Stimulated activated CD4-positive, alpha-beta T cell treated with anti-CD3 and anti-CD28 coated beads, TNF-alpha, amount 100 ng/mL, for 48 hours (primary cell): Measurements from ENCODE around the gene MUCL3.
"Not testable (repeated sequence)": the region's sequence is repeated elsewhere in the genome, so short reads cannot be mapped to it uniquely, and the experiment has no call there.

Source experiments
- DNase-seq, 3 donors: peaks; one replicate each; pipeline ENCODE4 v3.0.0-alpha.2; 2020; ENCODE audit warnings: low read depth in 3 of 3

The MUCL3 gene

DNA sequence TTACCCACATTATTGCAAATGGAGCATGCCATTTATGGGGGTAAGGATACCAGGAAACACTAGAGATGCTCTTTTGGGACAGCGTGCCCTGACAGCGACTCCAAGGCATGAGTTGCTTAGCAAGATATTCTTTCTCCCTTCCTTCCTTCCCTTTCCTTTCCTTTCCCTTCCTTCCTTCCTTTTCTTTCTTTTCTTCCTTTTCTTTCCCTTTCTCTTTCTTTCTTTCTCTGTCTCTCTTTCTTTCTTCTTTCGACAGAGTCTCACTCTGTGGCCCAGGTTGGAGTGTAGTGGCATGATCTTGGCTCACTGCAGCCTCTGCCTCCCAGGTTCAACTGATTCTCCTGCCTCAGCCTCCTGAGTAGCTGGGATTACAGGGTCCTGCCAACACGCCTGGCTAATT lies 3.3 kb downstream of the MUCL3 start:
- no peak for DNase-seq

DNA sequence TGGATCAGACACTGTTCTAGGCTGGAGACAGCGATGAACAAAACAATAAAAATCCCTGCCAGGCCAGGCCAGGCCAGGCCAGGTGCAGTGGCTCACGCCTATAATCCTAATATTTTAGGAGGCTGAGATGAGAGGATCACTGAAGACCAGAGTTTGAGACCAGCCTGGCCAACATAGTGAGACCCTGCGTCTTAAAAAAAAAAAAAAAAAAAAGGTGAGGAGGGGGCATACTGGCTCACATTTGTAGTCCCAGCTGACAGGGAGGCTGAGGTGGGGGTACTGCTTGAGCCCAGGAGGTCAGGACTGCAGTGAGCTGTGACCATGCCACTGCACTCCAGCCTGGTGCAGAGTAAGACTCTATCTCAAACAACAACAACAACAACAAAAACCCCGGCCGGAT lies 4.5 kb downstream of the MUCL3 start:
- DNase-seq = no peak

DNA sequence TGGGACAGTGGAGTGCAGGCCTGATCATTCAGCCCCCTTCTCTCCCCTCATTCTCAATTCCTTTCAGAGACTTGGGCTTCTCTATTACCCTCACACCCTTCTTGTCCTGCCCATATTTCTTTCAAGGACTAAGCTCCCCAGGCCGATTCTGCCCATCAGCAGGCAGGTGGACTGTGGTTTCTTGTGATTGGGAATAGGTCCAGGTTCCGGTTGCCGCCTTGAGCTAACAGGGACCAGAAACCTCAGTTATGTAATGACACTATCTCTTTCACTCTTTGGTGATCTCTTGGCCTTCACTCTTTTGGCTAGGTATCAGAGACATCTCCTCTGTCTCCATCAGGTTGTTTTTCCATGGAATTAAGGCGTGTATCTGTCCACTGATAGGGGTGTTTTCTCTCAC lies 6.5 kb downstream of the MUCL3 start:
- no peak for DNase-seq

DNA sequence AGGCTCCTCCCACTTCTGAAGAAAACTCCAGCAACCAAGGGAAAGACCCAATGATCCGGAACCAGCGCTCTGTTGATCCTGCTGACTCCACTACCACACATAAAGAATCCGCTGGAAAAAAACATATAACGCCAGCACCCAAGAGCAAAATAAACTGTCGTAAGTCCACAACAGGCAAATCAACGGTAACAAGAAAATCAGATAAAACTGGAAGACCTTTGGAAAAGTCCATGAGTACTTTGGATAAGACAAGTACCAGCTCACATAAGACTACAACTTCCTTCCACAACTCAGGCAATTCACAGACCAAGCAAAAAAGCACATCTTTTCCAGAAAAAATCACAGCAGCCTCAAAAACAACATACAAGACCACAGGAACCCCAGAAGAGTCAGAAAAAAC lies 8.0 kb downstream of the MUCL3 start:
- no peak for DNase-seq

DNA sequence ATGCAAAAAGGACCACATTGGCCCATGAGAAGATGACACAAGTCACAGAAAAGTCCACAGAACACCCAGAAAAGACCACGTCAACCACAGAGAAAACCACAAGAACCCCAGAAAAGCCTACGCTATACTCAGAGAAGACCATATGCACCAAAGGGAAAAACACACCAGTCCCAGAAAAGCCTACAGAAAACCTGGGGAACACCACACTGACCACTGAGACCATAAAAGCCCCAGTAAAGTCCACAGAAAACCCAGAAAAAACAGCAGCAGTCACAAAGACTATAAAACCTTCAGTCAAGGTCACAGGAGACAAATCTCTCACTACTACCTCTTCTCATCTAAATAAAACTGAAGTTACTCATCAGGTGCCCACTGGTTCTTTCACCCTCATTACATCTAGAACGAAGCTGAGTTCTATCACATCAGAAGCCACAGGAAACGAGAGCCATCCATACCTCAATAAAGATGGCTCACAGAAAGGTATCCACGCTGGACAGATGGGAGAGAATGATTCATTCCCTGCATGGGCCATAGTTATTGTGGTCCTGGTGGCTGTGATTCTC lies 11.2 kb downstream of the MUCL3 start:
- no peak for DNase-seq

DNA sequence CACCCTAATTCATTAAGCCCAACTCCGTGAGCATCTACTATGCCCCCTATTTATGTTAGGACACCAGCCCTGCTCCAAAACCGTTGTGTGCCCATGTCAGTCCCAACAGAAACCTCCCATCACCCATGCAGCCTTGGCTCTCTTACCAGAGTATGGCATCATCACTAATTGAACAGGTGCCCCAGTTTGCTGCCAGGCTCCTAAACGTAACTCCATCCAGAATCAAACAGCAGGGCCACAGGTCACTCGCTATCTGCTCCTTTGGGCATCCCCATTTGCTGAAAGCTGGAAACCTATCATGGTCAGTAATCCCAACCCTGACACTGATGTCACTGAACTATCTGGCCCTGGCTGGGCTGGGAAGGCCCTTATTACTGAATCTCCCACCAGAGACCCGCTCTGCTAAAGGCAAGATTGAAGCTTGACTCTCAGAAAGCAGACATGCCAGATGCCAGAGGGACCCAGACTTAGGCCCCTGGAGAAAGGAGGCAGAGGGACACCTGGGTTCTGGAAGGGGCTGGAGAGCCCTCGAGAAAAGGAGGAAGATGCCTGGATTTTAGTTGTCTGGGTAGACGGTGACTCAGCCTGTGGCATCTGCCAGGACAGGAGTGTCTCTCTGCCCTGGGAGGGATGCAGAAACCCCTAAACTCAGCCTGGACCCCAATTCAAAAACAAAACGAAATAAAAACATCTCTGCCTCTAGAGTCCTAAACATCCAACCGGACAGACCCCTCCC lies 14.0 kb downstream of the MUCL3 start:
- DNase-seq = no peak

DNA sequence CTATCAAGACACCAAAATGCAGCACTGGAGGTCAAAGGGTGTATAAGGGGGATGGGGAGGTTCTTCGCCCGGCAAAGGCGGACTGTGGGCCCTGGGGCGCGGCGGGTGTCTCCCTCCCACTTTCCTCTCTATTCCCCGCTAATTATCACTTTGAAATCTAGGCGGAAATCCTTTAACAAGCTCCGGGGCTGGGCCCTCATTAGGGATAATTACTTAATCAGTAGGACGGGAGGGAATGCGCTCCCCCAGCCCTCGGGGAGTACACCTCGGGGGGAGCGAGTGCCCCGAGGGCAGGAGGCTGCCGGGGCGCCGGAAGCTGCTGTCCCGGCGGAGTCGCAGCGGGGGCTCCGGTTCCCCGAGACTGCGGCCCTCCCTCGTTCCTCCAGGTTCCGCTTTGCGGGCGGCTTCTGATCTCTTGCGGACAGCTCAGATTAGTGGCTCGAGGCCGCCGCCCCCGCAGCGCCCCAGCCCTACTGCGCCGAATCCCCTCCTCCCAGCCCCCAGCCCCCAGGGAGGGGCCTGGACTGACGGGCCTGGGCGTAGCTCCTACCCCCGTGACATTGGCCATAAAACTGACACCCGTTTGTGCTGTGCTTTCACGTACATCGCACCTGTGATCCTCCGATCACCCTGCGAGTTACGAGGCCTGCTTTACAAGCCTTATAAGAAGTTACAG lies 14.7 kb downstream of the MUCL3 start:
- peak; percentile 36 to 82 (median 70) for DNase-seq

DNA sequence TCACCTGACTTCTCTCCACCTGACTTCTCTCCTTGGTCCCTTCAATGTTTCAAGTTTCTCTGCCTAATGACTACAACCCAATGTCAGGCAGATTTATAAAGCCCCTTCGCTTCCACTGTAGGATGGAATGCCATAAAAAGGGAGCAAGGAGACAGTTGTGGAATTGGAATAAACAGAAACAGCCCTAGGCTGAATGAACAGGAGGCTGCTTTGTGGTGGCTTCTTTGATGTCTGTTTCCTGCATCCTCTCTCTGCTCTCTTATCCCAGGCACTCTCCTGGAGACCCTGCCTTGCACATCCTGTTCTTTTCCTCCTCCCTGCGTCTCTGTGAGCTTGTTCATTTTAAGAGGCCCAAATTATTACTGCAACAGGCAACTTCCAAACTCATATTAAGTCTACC lies 16.9 kb downstream of the MUCL3 start:
- no peak for DNase-seq

DNA sequence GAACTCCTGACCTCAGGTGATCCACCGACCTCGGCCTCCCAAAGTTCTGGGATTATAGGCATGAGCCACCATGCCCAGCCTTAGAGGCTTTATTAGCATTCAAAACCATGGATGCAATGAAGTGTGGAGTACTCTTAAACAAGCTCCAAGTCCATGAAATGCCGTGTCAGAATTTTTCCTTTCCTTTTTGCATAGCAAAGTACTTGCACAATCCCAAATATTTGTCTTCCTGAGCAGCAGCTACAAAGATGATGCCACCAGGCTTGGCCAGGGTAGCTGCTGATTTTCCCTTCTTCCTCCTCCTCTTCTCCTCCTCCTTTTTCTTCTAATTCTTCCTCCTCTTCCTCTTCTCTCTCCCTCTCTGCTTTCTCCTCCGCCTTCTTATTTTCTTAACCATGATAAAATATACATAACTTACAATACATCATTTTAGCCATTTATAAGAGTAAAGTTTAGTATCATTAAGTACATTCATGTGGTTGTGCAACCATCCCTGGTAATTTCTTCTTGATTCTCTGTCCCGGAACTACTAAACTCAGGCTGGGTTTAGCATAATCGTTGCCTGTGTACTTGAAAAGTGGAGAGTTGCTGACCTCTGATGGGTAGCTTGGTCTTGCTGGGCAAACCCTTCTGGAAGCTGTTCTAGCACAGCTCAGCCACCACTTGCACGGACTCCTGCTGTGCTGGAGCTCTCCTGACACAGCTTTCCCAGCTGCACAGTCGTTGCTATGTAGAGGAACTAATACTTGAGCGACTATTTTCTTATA lies 20.3 kb downstream of the MUCL3 start:
- DNase-seq = no peak

DNA sequence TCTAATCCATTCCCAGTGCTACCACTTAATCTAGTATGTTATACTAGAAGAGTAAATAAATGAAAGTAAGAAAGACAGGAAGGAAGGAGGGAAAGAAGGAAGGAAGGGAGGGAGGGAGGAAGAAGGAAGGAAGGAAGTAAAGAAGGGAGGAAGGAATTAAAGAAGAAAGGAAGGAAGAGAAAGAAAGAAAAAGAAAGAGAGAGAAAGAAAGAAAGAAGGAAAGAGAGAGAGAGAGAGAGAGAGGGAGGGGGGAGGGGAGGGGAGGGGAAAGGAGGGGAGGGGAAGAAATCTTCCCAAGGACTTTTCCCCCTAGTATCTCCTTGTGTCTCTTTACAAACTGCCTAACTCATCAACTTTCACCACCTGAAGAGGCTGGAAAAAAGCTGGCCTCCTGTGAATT lies 21.9 kb downstream of the MUCL3 start:
- no peak for DNase-seq

DNA sequence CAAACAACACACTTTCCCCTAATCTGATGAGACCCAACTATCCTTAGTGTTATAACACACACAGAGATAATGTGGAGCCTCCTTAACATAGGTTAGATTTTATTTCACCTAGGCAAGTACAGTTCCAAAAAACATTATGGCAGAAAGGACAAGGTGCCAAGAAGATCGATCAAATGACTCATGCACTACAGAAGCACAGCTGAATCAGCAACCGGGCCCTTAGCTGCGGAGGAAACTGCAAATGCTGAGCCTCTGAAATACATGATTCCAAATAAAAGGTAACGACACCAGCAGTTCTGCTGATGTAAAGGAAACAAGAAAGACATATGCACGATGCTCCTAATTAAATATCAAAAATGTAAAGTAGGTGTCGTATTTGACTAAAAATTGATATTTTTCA lies 22.9 kb downstream of the MUCL3 start:
- no peak for DNase-seq

DNA sequence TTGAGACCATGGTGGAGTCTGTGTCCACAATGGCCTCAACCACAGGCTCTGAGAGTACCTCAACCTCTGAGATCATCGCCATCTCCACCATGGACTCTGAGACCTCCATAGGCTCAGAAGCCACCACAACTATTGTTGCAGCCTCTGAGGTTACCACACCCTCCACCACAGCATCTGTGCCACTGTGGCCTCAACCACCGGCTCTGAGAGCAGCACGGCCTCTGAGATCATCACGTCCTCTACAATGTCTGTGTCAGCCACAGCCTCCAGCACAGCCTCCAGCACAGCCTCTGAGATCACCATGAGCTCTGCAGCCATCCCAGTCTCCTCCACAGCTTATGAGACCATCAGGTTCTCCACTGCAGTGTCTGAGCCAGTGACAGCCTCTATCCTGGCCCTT lies 23.3 kb downstream of the MUCL3 start:
- no peak for DNase-seq

DNA sequence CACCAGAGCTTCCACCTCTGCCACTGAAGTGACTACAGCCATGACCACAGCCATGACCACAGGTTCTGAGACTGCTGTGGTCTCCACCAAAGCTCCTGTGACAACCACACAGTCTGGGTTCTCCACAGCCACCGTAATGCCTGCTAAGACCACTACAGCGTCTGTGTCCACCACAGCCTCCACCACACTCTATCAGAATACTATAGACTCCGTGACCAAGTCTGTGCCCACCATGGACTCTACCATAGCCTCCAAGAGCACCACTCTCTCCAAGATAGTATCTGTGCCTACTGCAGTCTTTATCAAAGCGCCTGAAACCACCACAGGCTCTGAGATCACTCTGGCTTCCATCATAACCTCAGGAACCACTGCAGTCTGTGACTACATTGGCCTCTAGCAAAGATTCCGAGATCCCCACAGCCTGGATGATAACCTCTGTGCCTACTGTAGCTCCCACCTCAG lies 24.4 kb downstream of the MUCL3 start:
- DNase-seq = no peak

DNA sequence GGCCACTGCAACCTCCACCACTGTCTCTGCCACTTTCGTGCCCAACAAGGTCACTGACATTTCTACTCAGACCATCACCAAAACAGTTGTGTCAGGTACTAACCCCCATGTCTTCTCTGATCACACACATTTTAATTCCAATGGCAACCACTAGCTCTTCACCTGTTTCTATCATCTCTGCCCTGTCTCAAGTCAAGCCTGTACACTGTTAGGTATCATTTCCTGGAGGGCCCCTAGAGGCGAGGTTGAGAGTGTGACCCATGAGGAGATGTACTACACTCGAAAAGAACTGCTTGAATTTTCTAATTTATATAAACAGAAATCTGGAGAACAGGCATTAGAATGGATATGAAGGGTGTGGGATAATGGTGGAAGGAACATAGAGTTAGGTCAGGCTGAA lies 25.4 kb downstream of the MUCL3 start:
- DNase-seq = no peak

DNA sequence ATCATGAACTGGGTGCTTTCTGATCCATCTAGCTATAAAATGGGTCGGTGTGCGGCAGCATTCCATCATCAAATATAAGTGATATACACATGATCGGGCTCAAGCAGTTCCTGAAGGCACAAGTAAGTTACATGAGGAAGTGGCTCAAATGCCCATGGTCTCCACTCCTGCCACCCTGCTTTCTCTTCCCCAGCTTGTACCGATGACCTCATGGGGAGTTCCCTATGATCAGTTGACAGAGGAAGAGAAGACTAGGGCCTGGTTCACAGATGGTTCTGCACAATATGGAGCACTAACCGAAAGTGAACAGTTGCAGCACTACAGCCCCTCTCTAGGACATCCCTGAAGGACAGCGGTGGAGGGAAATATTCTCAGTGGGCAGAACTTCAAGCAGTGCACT lies 28.4 kb downstream of the MUCL3 start:
- not testable (repeated sequence) for DNase-seq

DNA sequence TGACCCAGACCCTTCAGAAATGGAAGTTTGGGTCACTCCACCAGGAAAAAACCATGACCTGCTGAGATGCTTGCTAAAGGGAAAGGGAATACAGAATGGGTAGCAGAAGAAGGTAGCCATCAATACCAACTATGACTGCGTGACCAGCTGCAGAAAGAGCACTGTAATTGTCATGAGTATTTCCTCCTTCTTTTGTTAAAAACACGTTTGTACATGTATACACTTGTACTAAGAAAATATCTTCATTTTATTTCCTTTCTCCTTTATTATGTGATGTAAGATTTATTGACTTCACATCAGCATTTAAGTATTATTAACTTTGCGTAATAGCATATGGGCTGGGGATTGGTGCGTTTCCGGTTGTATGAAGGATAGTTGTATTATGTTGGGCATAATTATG lies 30.2 kb downstream of the MUCL3 start:
- no peak for DNase-seq

DNA sequence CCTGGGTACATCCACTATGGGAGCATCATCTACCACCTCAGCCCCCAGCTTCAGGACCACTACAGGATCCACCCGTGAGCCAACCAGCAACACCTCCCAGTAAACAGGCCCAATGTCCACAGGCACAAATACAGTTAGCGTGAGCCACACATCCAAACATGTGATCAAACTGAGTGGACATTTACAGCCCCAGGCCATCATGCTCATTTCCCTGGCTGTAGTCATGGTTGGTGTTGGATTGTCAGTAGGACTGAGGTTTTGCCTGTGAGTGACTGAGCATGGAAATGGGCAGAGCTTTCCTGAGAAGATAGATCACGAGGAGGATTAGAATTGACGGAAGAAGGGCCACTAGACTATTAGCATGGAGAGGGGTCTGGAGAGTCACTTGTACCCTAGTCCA lies 32.0 kb downstream of the MUCL3 start:
- DNase-seq = no peak

DNA sequence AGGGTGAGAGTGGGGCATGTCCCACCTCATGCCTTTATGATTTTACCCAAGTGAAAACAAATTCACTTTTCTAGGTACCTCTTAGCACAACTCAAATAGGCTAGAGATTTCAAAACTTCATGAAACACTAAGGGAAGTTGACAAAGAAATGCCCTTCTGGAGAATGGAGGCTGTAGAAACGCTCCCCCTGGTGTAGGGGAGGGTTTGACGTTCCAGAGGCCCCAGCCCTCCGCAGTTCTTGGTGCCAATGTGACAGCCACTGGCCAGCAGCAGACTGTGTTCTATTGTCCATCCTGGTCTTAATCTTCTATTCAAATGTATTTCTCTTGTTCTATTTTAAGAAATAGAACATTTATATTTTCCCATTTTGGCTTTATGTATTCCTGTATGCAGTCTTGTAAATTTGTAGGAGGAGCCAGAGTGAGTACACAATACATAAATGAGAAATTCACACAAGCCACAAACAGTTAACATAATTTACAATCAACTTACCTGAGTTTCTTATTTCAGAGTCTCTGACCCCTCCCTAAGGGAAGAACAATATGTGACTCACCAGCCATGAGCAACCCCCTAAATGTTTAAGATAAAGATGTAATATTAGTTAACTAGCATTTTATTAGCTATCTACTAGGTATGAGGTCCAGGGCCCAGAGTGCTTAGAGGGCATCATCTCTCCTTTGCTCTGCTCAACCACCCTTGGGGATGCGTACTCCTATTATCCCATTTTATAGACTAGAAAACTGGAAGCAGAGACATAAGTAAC lies 33.9 kb downstream of the MUCL3 start:
- DNase-seq = no peak

DNA sequence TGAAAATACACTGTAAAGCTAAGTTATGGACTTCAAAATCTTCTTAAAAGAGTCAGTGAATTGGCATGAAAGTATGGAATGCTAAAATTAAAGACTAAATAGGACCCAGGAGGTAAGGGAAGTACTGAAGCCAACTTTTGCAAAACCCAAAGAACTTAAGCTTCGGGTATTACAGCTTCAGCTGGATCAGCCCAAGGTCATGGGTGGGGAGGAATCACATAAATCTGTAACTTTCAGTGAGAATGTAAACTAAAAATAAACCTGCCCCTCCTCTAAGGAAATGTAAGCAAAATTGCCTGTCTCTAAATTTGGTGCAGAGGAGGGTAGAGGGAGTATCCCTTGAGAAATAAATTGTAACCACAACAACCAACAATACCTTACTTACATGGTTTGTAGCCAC lies 38.4 kb downstream of the MUCL3 start:
- no peak for DNase-seq

DNA sequence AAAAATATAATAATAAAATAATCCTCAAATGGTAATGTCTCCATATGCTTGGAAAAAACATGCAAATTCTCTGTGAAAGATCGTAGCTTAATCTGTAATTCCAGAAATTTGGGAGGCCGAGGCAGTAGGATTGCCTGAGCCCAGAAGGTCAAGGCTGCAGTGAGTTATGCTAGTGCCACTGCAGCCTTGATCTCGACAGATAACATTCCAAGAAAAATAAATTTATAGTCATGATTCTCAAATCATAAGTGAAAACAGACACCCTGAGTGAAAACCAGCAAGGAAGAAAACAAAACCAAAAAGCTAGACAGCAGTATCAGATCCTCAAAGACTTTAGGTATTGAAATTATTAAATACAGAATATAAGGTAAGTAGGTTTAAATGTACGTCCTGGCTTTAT lies 38.9 kb downstream of the MUCL3 start:
- DNase-seq = no peak

DNA sequence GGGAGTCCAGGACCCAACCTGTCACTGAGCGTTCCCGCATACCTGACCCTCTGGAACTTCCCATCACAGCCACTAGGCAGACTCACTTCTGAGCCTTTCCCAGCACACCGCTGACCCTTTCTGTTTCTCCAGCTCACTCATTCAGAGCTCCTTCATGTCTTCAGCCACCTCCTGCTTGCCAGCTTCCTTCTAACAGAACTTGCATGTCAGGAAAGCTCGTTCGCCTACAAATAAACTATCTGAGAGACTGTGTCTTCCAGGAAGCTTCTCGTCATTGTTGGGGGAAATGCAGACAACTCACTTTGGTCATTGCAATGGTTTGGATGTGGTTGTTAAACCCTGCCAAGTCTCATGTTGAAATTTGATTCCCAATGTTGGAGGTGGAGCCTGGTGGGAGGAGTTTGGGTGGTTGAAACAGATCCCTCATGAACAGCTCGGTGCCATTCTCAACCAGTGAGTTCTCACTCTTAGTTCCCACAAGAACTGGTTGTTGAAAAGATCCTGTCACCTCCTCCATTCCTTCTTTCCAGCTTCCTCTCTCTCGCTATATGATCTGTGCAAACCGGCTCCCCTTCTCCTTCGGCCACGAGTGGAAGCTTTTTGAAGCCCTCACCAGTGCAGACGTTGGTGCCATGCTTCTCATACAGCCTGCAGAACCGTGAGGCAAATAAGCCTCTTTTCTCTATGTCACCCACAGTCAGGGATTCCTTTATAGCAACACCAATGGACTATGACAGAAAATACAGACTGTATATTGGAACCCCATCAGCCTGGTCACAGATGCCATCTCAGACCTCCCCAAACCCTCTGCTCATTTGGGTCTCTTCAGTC lies 41.4 kb downstream of the MUCL3 start:
- no peak for DNase-seq
